Esophagus muscularis mucosa (tissue), 3 donors: ENCODE data around the gene NAGPA.

Source experiments
- CTCF ChIP-seq, 3 experiments: fragments of 200-600 bp in 2 of 3; fragments of 450-650 bp in 1 of 3; sonication (generic) in 2 of 3; IDR thresholded peaks; one replicate each; pipeline ENCODE4 v1.5.1; 2017 to 2019; ENCODE audit warnings: antibody characterized with exemption in 3 of 3, mild to moderate bottlenecking in 2 of 3, moderate library complexity in 1 of 3
- POLR2A ChIP-seq: fragments of 450-650 bp; IDR thresholded peaks from one replicate; pipeline ENCODE4 v1.6.1; 2017; ENCODE audit warnings: antibody characterized with exemption, moderate library complexity, mild to moderate bottlenecking, low read depth

DNA sequence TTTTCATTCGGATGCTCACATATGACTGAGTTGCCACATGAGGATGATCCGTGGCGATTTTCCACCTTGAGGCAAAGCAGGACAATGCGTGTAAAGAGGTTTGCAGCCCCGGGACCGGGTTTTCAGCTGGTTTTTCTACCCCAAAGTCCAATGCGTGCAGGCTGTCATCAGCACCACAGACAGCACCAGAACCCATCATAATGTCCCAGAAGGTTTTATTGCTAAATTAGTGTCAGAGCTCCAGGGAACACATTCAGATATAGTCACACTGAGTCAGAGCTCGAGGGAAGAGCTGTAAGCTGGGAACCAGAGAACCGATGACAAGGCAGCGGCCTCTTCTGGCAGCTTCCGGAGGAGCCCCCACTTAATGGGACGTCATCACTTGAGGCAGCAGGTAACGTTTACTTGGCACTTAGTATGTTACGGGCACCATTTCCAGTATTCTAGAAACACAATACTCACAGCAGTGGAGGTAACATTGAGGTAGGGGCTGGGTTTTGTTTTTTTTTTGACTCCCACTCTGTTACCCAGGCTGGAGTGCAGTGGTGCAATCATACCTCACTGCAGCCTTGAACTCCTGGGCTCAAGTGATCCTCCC is 8.9 kb upstream of the NAGPA start:
- no peak for TF ChIP-seq CTCF (IDR thresholded peaks at IDR 0.05)
- no peak for TF ChIP-seq POLR2A
